Hepatic stellate cell (primary cell): ENCODE results near the gene NPTX2.

Source experiments
- DNase-seq: peaks from one replicate; pipeline ENCODE4 v3.0.0; 2011; ENCODE audit warnings: low spot score

Gene NPTX2

DNA sequence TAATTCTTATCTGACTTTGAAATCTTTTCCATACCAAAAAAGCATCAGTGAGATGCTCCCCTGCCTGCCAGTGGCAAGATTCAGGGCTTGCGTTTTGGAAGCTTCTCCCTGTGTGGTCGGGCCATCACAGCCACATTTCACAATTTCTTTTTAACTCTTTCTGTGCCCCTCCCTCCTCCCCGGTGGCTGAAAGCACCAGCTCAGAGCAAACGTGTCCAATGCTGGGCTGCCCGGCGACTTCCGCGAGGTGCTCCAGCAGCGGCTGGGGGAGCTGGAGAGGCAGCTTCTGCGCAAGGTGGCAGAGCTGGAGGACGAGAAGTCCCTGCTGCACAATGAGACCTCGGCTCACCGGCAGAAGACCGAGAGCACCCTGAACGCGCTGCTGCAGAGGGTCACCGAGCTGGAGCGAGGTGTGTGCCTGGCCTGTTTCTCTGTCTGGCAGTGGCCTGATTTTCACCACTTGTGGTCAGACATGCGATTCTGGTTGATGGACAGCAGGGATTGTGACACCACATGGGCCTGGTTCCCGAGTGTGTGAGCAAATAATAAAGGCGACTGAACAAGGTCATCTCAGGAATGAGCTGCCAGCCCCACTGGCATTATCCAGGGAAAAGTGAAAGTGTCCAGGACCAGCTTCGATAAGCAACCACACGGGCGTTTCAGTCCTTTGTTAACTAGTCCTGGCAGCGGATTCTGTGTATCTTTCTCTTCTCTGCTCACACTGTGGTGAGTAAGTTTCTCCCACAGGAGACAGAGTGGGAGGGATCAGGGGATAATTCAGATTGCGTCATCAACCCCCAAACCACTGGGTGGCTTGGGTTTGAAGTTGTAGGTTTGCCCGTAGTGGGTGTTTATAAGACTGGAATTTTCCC, 2.6 kb downstream of the NPTX2 start:
- no peak for DNase-seq

DNA sequence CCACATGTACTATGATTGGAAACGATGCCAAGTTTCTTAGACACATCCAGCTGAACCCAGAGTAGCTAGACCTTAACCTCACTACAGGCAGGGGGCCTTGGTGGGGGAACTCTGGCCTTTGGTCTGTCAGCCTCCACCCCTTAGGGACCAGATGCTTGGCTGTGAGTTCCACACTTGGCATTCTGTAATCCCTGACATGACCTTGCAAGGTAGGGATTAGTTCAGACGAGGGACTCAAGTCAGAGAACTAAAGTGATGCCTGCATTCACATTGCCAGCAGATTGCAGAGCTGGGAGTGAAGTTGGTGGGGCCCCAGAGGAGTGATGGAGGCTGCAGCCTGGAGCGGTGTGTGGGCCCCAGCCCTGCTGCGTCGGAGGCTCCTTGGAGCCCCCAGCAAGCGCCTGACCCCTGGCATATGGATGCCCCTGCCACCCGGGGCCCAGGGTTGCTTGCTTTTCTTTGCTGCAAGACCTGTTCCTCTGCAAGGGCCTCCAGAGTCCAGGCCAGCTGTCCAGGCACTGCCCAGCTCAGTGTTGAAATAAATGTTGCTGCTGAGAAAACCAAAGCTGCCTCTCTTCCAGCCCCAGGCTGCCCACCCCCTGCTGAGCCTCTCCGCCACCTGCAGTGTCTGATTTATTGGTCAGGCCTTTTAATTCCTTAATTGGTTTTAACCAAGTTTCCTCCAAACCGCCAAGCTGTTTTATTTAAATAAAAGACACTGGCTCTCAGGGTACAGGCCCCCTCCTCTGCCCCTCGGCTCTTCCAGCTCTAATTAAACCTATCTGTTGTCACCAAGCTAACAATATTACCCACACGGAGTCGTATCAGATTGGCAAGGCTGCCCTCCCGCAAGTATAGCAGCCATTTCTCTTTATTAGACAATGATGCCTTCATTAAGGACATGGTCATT, 4.7 kb downstream of the NPTX2 start:
- DNase-seq = no peak

DNA sequence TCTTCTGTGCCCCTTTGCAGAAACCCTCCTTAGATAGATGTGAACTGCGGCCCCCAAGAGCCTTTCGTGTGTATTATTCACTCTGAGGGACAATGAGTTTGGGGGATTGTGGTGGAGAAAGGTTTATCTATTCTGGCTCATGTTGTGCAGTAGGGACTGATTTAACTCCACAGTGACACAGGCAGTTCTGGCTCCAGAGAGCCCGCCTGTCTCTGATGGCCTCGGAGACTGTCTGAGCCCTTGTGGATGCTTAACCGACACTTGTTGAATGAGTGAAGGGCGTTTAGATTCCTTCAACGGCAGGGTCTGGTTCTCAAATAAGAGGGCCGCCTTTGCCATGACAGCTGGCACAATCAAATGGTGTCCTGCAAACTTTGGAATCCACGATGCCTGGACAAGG, 5.8 kb downstream of the NPTX2 start:
- no peak for DNase-seq

DNA sequence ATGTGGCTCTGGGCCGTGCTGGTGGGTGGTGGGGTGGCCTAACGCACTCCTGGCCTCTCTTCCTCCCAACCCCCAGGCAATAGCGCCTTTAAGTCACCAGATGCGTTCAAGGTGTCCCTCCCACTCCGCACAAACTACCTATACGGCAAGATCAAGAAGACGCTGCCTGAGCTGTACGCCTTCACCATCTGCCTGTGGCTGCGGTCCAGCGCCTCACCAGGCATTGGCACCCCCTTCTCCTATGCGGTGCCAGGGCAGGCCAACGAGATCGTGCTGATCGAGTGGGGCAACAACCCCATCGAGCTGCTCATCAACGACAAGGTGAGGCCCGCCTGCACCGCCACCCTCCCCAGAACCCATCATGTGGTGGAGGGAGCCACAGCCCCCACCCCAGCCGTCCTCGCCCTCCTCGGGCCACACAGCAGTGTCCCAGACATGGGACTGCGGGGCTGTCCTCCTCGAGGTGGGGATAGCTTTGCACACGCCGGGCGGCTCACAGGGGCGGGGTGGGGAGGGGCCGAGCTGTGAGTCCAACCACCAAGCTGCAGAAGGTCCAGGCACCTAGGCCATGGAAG, 7.8 kb downstream of the NPTX2 start:
- no peak for DNase-seq

DNA sequence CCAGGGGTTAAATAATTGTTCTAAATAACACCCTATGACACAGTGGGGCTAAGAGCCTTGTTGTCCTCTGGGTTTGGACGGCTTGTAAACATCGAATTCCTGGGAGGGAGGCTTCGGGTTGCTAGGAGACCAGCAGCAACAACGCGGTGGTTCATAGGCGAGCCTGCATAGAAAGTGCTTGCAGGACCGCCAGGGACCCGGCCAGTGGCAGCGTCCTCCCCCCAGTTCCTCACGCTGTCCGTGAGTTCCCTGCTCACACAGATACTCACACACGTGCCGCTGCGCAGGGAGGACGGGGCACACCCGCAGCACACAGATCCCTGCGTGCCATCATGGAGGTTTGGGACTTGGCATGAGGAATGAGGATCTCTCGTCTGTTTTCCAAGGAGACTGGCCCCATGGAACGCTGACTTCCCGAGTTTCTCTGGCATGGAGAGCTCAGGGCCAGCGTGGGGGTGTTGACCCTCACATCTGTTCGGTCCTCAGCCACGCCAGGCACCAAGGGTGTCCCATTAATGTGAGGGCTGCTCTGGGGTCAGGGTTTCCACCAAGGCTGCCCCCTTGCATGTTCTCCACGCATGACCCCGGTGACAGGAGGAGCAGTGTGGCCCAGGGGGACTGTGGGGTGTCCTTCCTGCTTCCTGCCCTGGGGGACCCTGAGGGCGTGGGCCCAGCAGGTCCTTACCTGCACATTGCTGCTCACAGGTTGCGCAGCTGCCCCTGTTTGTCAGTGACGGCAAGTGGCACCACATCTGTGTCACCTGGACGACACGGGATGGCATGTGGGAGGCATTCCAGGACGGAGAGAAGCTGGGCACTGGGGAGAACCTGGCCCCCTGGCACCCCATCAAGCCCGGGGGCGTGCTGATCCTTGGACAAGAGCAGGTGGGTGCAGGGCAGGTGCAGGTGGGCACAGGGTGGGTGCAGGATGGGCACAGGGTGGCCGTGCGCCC, 9.7 kb downstream of the NPTX2 start:
- no peak for DNase-seq

DNA sequence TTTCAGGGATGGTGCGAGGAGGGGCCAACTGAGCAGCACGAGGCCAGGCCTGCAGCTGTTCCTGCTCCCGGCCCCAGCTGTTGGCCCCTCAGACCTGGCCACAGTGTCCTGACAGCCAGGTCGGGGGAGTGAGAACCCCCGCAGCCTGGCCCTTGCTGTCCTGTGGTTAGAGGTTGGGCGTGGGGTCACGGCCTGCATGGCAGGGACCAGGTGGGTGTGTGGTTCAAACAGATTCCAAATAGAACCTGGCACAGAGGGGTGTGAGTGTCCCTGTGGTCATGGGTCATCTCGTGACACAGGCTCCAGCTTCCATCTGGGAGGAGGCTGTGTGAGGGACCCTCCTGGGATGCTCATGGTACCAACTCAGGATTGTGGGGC, 10.3 kb downstream of the NPTX2 start:
- no peak for DNase-seq

DNA sequence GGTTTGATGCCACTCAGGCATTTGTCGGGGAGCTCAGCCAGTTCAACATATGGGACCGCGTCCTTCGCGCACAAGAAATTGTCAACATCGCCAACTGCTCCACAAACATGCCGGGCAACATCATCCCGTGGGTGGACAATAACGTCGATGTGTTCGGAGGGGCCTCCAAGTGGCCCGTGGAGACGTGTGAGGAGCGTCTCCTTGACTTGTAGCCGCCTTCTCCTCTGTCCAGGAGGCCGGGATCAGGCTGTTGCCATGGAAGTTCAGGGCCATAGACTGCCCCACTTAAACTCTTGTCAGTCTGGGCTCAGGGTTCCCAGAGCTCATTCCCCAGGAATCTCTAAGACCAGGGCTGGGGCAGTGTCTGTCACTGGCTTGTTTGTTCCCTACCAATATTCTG, 11.3 kb downstream of the NPTX2 start:
- no peak for DNase-seq

DNA sequence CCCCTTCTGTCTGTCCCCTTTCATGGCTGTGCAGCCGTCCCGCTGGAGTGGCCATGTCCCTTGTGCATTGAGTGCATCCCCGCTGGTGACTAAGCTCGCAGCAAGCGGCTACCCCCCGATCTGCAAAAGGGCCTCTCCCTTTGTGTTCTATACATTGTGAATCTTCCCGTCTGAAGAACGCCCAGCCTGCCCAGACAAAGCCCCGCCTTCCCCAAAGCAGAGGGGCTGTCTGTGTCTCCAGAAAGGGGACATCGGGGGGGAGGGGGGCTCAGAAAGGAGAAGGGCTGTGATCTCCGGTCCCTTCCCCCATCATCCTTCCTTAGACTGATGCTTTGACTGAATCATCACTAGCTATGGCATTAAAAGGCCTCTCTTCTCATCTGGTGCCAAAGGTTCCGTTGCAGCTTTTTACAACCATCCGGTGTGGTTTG, 11.9 kb downstream of the NPTX2 start:
- DNase-seq = no peak

DNA sequence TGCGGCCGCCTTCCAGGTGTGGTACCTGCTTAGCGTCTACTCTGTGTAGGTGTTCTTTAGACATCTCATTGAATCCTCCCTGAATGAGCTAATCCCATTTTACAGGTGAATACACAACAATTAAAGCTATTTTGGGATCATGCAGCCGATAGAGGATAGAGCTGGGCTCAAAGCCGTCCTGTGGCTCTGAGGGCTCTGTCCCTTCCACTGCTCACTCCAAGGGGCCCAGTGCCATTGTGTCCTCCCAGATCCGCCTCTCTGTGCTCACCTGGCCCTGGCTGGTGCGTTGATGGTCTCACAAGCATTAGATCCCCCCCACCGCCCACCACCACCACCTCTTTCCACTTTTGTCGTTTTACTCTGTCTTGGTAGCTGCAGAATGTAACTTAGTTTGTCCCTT, 13.1 kb downstream of the NPTX2 start:
- no peak for DNase-seq

DNA sequence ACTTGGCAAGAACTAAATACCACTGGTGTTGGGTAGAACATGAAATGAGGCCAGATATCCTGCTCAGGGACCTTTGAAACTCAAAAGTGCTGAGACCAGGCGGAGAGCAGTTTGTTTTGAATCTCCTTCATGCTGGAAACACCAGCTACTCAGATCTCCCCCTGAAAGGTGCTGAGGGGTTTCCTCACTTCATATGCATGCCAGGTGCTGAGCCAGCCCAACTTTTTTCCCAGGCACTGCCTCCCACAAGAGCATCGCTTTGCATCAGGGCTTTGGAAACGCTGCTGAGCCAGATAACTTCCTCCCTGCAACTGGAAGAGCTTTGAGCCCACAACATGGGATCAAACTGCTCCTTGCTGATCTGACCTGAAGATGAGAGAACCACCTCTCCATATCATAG, 13.7 kb downstream of the NPTX2 start:
- DNase-seq = no peak

DNA sequence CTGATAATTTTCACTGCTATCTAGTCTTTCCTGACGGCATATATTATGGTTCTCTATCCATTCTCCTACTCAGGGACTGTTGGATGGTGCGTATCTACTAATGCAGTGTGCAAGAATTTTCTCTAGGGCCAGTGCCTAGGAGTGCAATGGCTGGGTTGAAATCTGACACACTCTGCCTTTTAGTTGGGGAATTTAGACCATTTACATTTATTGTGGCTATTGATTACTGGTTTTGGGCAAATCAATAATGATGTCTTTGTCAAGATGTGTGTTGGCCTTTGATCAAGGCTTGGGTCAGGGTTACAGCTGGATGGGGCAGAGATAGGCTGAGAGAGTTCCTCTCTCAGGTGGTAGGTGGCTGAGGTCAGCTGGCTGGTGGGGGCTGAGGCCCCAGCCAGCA, 21.8 kb downstream of the NPTX2 start:
- no peak for DNase-seq

DNA sequence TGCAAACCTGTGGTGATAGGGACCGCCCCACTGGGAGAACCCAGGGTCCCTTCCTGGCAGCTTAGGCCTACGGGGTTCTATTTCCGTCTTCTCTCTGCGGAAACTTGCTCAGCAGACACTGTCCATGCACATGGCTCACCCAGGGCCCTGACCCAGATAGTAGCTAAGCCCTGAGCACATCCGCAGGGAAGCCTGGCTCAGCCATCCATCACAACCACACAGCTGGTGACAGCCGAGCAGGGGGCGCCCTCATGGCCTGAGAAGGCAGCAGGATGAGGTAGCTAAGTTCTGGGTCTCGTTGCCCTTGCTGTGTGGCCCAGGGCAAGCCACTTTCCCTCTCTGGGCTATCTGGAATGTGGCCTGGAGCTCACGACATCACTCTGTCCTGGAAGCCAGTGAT, 23.3 kb downstream of the NPTX2 start:
- DNase-seq = no peak

DNA sequence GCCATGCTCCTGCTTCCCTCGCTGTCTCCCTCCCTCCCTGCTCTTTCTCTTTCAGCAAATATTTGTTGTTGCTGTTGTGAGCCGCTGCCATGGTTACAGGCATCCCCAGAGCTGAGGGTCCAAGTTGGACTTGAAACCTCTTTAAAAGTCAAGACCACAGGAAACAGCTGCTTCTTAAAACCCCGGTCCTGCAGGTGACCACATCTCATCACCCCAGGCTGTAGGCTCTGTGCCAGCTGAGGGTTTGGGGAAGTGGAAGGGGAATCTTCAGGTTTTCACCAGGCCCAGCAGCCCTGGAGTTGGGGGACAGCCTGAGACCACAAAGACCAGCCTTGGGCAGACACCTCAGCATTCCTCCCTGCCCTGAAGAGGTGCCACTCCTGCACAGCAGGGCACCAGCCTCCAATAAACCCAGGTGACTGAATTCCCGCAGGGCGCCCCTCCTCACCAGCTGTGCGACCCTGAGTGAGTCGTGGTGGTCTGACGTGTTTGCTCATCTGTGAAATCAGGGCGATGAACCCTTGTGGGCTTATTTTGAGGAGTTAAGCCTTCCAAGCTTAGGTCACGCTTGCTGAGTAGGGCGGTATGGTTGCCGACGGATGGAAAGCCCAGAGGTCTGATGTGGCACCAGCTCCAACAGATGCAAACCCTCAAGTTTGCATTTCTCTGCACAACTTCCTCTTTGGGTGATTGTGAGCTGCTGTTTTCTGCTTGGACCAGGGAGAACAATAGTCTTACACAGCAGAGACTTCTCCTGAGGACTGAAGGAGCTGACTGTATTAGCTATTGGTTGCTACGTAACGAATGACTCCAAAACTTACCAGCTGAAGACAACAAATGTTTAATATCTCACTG, 24.8 kb downstream of the NPTX2 start:
- no peak for DNase-seq

DNA sequence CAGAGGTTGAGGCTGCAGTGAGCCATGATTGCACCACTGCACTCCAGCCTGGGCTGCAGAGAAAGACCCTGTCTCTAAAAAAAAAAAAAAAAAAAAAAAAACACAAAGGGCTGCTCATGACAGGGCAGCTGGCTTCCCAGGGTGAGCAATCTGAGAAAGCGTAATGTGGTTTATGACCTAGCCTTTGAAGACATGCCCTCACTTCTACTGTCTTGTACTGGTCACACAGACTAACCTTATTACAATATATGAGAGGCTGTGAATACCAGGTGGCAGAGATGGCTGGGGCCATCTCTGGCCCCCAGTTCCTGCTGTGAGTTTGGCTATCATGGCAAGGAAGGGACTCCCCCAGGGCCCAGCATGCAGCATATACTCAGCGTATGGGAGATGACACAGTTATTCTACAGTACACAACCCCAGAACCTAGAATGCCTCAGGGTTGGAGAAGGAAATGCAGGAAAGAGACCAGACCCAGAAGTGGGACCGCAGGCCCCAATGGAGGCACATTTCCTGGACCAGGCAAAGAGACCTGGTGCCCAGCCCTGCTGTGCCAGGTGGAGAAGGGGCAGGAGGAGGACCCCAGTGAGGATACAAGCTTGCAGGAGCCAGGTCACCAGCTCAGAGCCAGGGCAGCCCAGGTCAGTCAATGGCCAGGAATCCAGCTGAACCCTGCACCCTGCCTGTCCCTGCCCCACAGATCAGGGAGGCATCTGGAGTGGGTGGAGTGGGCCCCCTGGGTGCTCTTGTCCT, 26.3 kb downstream of the NPTX2 start:
- DNase-seq = no peak

DNA sequence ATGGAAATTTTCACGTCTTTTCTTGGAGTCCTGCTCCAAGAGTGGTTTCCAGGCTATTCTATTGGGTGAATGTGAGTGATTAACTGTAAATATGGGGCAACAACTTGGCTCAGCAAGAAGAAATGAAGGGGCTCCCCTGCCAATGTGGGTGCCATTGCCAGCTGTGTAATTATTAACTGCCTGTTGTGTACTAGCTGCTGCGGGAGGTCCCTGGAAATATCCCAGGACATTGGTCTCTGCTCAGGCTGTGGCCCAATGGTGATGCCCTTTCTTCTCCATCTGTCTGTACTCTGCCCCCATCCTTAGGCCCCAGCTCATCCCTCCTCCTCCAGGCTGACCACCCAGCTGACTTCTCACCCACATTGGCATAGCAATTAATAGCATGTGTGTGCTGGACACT, 29.4 kb downstream of the NPTX2 start:
- no peak for DNase-seq

DNA sequence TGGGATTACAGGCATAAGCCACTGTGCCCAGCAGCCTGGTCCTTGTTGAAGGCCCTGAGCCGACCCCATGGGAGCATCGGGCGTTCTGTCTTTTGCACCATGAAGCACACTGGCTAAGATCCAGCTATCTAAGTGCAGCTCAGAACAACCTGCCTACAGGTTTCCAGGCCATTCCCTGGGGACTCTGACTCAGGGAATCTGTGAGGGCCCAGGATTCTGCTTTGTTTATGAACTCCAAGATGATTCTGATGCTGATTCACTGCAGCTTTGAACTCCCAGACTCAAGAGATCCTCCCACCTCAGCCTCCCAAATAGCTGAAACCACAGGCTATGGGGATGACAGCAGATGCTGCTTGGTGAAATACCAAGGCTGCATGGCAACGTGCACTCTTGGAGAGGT, 30.2 kb downstream of the NPTX2 start:
- DNase-seq = no peak

DNA sequence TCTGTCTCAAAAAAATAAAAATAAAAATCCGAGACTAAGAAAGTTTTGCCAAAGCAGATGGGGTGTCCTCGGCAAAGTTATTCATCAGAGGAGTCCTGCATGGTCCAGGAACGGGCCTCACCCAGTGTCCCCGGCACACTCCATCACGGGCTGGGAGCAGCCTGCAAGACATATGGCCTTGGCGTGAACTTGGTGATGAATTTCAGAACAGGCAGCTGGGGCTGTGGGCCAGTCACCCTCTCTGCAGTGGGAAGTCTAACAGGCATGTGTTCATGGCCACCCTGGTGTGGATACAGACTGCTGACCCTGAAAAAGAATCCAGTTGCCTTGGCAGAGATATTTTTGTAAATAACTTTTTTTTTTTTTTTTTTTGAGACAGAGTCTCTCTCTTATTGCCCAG, 34.7 kb downstream of the NPTX2 start:
- DNase-seq = no peak

DNA sequence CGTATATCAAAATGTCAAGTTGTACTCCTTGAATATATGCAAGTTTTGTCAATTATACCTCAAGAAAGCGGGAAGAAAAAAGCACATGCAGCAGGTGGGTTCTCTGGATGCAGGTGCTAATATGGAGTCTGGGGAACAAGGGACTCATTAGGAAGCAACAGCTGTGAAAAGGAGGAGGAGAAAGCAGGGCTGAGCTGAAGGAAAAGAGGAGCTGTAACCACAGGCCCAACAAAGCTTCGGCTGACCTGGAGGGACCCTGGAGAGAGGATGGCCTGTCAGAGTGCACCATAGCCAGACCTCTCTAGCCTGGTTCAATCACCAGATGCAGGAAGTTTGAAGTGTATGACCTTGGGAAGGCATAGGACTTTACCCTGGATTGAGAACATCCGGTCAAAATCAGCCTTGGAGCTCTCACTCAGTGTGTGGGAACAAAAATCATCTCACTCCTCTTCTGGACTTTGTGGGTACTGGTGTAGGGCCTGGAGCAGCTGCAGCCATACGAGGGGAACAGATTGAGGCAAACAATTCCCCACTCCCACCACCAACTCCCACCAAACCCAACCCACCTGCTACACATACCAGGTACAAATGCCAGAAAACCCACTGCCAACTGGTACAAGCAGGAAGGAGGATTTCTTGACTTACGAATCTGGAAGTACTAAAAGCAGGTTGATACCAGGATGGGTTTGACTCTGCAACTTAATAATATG, 36.7 kb downstream of the NPTX2 start:
- no peak for DNase-seq

DNA sequence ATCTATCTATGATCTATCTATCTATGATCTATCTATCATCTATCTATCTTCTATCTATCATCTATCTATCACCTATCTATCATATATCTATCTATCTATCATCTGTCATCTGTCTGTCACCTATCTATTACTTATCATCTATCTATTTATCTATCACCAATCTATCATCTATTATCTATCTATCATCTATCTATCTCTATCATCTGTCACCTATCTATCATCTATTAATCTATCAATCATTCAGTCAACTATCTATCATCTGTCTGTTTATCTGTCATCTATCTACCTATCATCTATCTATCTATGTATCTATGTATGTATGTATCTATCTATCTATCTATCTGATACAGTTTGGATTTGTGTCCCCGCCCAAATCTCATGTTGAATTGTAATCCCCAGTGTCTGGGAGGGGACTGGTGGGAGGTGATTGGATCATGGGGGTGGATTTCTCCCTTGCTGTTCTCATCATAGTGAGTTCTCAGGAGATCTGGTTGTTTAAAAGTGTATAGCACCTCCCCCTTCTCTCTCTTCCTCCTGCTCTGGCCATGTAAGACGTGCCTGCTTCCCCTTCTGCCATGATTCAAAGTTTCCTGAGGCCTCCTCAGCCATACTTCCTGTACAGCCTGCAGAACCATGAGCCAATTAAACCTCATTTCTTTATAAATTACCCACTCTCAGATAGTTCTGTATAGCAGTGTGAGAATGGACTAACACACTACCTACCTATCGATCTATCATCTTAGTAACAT, 37.6 kb downstream of the NPTX2 start:
- no peak for DNase-seq
